Measurements from ENCODE around the gene LDAF1. TPM values are rescaled to one million over a fixed set of nuclear protein-coding genes. Genes with fewer than 3 reads are reported as not detected.

Gene LDAF1
- total and polyA plus RNA-seq, 10 of the 15 experiments (the other 5 are each of a cell fraction or from before 2014, with no cell fraction given) = 4.6 to 21.4 (median 6.6) TPM

- TF ChIP-seq KDM1A (IDR thresholded peaks at IDR 0.05; ENCODE audit: borderline replicate concordance) = no peak
- TF ChIP-seq PAX8 (IDR thresholded peaks at IDR 0.05) = no peak
- TF ChIP-seq NRF1 (conservative IDR thresholded peaks at IDR 0.05; ENCODE audit: low read depth, low read length) = no peak
- no peak for TF ChIP-seq SIX5 (IDR thresholded peaks at IDR 0.05; ENCODE audit: low read depth, low read length, severe bottlenecking)
- no peak for TF ChIP-seq ZBTB4 (CRISPR knock-in tag; IDR thresholded peaks at IDR 0.05)
- no peak for TF ChIP-seq CTCF (IDR thresholded peaks at IDR 0.05 in 2 of 3, conservative IDR thresholded peaks at IDR 0.05 in 1 of 3; ENCODE audit: control insufficient read depth in 2 of 3, extremely low read depth in 1 of 3, insufficient read depth in 1 of 3, low read depth in 3 of 3, low read length in 3 of 3)
- TF ChIP-seq E2F8 (IDR thresholded peaks at IDR 0.05; ENCODE audit: low read depth, partially characterized antibody) = no peak
- TF ChIP-seq CREB1 (IDR thresholded peaks at IDR 0.05; ENCODE audit: low read depth) = no peak
- no peak for TF ChIP-seq STAT3 (IDR thresholded peaks at IDR 0.05; ENCODE audit: low read depth, low read length)
Measured at GRCh38 chr16:21186326-21186691, 27.8 kb downstream of the LDAF1 start (continued).
